Thyroid gland (tissue), 4 donors: ENCODE data around the gene CNTN1. TPM values are rescaled to one million over a fixed set of nuclear protein-coding genes. Genes with fewer than 3 reads are reported as not detected.

ENCODE experiments used
- DNase-seq, 2 donors: peaks; one replicate each; pipeline ENCODE4 v3.0.0-alpha.2; 2019
- H3K27ac ChIP-seq, 3 donors: fragments of 200-600 bp; sonication (generic); 1 replicate in 2 of 3; 2 replicates in 1 of 3; pipeline ENCODE4 v1.5.1; 2016 to 2019; ENCODE audit warnings: mild to moderate bottlenecking in 1 of 3, moderate library complexity in 1 of 3
- H3K27me3 ChIP-seq: fragments of 200-600 bp; sonication (generic); one replicate; pipeline ENCODE4 v1.5.1; 2019
- H3K36me3 ChIP-seq, 2 donors: fragments of 200-600 bp; sonication (generic); one replicate each; pipeline ENCODE4 v1.5.1; 2016 to 2019
- H3K4me1 ChIP-seq, 2 donors: fragments of 200-600 bp; sonication (generic); one replicate each; pipeline ENCODE4 v1.5.1; 2017 to 2019
- H3K4me3 ChIP-seq, 3 donors: fragments of 200-600 bp; sonication (generic); replicated peaks in 1 of 3; 1 replicate in 2 of 3; 2 replicates in 1 of 3; pipeline ENCODE4 v1.5.1; 2016; ENCODE audit warnings: mild to moderate bottlenecking in 1 of 3
- H3K9me3 ChIP-seq: fragments of 200-600 bp; sonication (generic); one replicate; pipeline ENCODE4 v1.5.1; 2017
- POLR2A ChIP-seq, 2 donors: fragments of 450-650 bp; IDR thresholded peaks; one replicate each; pipeline ENCODE4 v1.6.1; 2017; ENCODE audit warnings: antibody characterized with exemption in 2 of 2, mild to moderate bottlenecking in 2 of 2, moderate library complexity in 1 of 2
- WGBS, 2 donors: methylation state at CpG; one replicate each; pipeline ENCODE4 v1.1.5; 2017; 5-methylcytosine and 5-hydroxymethylcytosine counted together
- intact Hi-C: fragments of 100-400 bp; cut with DNase I; formaldehyde crosslinking; loops from one replicate; pipeline ENCODE4 v1.15.1; 2023
- total RNA-seq, 4 donors: library from RNA; depleted of rRNA; stranded (reverse); fragments of >200 nt; gene quantifications; one replicate each; pipeline ENCODE4 v1.2.3, GENCODE V29; 2016
- TF ChIP-seq, protein P1 (sequence below), 6 experiments: fragments of 200-600 bp in 3 of 6; fragments of 450-650 bp in 3 of 6; sonication (generic) in 3 of 6; IDR thresholded peaks; one replicate each; pipeline ENCODE4 v1.5.1; 2016 to 2019; ENCODE audit warnings: antibody characterized with exemption in 6 of 6, mild to moderate bottlenecking in 2 of 6, inconsistent platforms in 1 of 6, moderate library complexity in 1 of 6

CNTN1 gene
- total RNA-seq, 4 donors from 2014 or later, result 1.9 to 2.7 (median 2.0) TPM

DNA sequence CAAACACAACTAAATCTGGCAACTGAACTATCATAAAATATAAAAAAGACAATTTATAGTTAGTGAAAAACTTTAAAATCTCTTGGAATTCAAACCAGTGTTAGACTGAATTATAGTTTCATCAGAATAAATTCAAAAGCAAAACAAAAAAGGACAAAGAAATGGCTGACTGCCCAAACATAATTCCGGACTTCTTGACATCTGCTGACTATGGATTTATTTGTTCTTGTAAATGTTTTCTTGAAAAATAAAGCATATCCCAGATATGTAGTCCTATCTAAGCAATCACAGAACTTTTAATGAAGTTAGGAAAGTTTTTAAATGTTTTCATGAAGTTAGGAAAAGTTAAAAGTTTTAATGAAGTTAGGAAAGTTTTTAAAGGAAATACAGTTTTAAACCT is 45.8 kb upstream of the CNTN1 start:
- no peaks in the 10 kb centered on the region for H3K27me3 ChIP-seq
- no peak for DNase-seq
- H3K9me3 ChIP-seq, result no peaks in the 10 kb centered on the region
- no peak overlapping the region for H3K4me3 ChIP-seq
- WGBS, 2 donors, result 50 to 70% methylated on average over 1 of the region's 1 CpG
- no peaks in the 10 kb centered on the region for H3K36me3 ChIP-seq
- no peaks in the 10 kb centered on the region for H3K4me1 ChIP-seq
- intact Hi-C loops, result no loop called here
- TF ChIP-seq, protein P1, sequence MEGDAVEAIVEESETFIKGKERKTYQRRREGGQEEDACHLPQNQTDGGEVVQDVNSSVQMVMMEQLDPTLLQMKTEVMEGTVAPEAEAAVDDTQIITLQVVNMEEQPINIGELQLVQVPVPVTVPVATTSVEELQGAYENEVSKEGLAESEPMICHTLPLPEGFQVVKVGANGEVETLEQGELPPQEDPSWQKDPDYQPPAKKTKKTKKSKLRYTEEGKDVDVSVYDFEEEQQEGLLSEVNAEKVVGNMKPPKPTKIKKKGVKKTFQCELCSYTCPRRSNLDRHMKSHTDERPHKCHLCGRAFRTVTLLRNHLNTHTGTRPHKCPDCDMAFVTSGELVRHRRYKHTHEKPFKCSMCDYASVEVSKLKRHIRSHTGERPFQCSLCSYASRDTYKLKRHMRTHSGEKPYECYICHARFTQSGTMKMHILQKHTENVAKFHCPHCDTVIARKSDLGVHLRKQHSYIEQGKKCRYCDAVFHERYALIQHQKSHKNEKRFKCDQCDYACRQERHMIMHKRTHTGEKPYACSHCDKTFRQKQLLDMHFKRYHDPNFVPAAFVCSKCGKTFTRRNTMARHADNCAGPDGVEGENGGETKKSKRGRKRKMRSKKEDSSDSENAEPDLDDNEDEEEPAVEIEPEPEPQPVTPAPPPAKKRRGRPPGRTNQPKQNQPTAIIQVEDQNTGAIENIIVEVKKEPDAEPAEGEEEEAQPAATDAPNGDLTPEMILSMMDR (IDR thresholded peaks at IDR 0.05), result no peak
- no peak for TF ChIP-seq POLR2A (IDR thresholded peaks at IDR 0.05)
- no peak overlapping the region for H3K27ac ChIP-seq

- H3K36me3 ChIP-seq, result no peaks in the 10 kb centered on the region
- TF ChIP-seq, protein P1 (IDR thresholded peaks at IDR 0.05), result no peak
- no peak for TF ChIP-seq POLR2A (IDR thresholded peaks at IDR 0.05)
- no peak overlapping the region for H3K27ac ChIP-seq
- no peaks in the 10 kb centered on the region for H3K4me1 ChIP-seq
- no peaks in the 10 kb centered on the region for H3K27me3 ChIP-seq
- no peaks in the 10 kb centered on the region for H3K9me3 ChIP-seq
- no peak overlapping the region for H3K4me3 ChIP-seq
- intact Hi-C loops, result no loop called here
- DNase-seq, result no peak
Measured at GRCh38 chr12:40646911-40647310, 45.3 kb upstream of the CNTN1 start.

GRCh38 chr12:40647651-40648050 is 44.6 kb upstream of the CNTN1 start:
- intact Hi-C loops, result no loop called here
- H3K27ac ChIP-seq, result no peak overlapping the region

DNA sequence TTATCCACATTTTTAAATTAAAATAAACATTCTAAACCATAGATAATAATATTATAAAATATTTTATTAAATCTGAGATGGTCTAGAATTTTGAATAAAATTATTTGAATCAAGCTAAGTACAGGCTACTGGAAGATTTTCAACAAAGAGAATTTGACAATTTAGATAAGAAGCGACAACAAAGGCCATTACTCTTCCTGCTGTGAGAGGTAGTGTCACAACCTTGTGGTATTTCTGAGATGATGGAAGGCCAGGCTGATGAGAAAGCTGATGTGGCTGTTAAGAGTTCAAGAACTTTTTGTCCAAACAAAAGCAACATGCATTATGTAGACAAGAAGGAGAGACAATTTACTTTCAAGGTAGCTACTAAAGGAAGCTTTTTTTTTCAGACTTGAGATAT is 43.7 kb upstream of the CNTN1 start:
- H3K4me3 ChIP-seq, result no peak overlapping the region
- no peaks in the 10 kb centered on the region for H3K27me3 ChIP-seq
- intact Hi-C loops, result no loop called here
- H3K36me3 ChIP-seq, result no peaks in the 10 kb centered on the region
- no peaks in the 10 kb centered on the region for H3K9me3 ChIP-seq
- WGBS, 2 donors, result 72 to 85% methylated on average over 1 of the region's 1 CpG
- no peaks in the 10 kb centered on the region for H3K4me1 ChIP-seq
- no peak overlapping the region for H3K27ac ChIP-seq
- DNase-seq, result no peak
- TF ChIP-seq, protein P1 (IDR thresholded peaks at IDR 0.05), result no peak
- TF ChIP-seq POLR2A (IDR thresholded peaks at IDR 0.05), result no peak

More at GRCh38 chr12:40647651-40648050, 44.6 kb upstream of the CNTN1 start:
- TF ChIP-seq, protein P1 (IDR thresholded peaks at IDR 0.05), result no peak
- no peak for TF ChIP-seq POLR2A (IDR thresholded peaks at IDR 0.05)
- no peak for DNase-seq
- H3K36me3 ChIP-seq, result no peaks in the 10 kb centered on the region
- H3K4me1 ChIP-seq, result no peaks in the 10 kb centered on the region
- 89 to 90% methylated on average over 2 of the region's 2 CpGs for WGBS, 2 donors
- H3K4me3 ChIP-seq, result no peak overlapping the region
- H3K9me3 ChIP-seq, result no peaks in the 10 kb centered on the region
- no peaks in the 10 kb centered on the region for H3K27me3 ChIP-seq

- Histone ChIP-seq H3K36me3 (no peaks in the 10 kb centered on the region), H3K9me3 (no peaks in the 10 kb centered on the region)
Measured at GRCh38 chr12:40650038-40650704, 42.1 kb upstream of the CNTN1 start.

More at GRCh38 chr12:40650038-40650704, 42.1 kb upstream of the CNTN1 start:
- WGBS, 2 donors, result 84 to 92% methylated on average over 1 of the region's 1 CpG
- no peaks in the 10 kb centered on the region for H3K4me1 ChIP-seq
- no peak for DNase-seq
- no peak overlapping the region for H3K4me3 ChIP-seq
- H3K27me3 ChIP-seq, result no peaks in the 10 kb centered on the region
- H3K27ac ChIP-seq, result no peak overlapping the region
- TF ChIP-seq, protein P1 (IDR thresholded peaks at IDR 0.05), result no peak
- TF ChIP-seq POLR2A (IDR thresholded peaks at IDR 0.05), result no peak
- intact Hi-C loops, result no loop called here
